OCI-LY1 (cell line): ENCODE data around the gene PTPRD.

Source experiments
- H2AFZ ChIP-seq: fragments of 200-600 bp; sonication (generic), shearing (Covaris generic); 2 replicates; pipeline ENCODE4 v1.6.0; 2014; ENCODE audit warnings: antibody characterized with exemption, mild to moderate bottlenecking, low read length
- H3F3A ChIP-seq: fragments of 200-600 bp; sonication (generic), shearing (Covaris generic); 2 replicates; pipeline ENCODE4 v1.6.0; 2014; ENCODE audit warnings: mild to moderate bottlenecking, antibody characterized with exemption, low read length, moderate library complexity; ENCODE audit not compliant: insufficient read depth
- H3K27ac ChIP-seq: fragments of 200-600 bp; sonication (generic); 2 replicates; pipeline ENCODE4 v1.5.1; 2014; ENCODE audit warnings: low read length, mixed run types, mild to moderate bottlenecking, low read depth; ENCODE audit not compliant: poor library complexity, severe bottlenecking
- H3K27me3 ChIP-seq: fragments of 200-600 bp; sonication (generic); 2 replicates; pipeline ENCODE4 v1.6.0; 2014; ENCODE audit warnings: antibody characterized with exemption, mild to moderate bottlenecking, low read length, moderate library complexity; ENCODE audit not compliant: insufficient read depth
- H3K36me3 ChIP-seq: fragments of 200-600 bp; sonication (generic); 2 replicates; pipeline ENCODE4 v1.6.1; 2014; ENCODE audit warnings: mild to moderate bottlenecking, antibody characterized with exemption, low read length, moderate library complexity, mixed read lengths; ENCODE audit not compliant: insufficient read depth
- H3K4me1 ChIP-seq: fragments of 200-600 bp; sonication (generic); 2 replicates; pipeline ENCODE4 v1.5.1; 2014; ENCODE audit warnings: mild to moderate bottlenecking, low read length, moderate library complexity; ENCODE audit not compliant: insufficient read depth, severe bottlenecking
- H3K4me2 ChIP-seq: fragments of 200-600 bp; sonication (generic), shearing (Covaris generic); 2 replicates; pipeline ENCODE4 v1.6.1; 2014; ENCODE audit warnings: low read length
- H3K4me3 ChIP-seq: fragments of 200-600 bp; sonication (generic); 2 replicates; pipeline ENCODE4 v1.5.1; 2014; ENCODE audit warnings: low read length, low read depth, mild to moderate bottlenecking, mixed read lengths; ENCODE audit not compliant: poor library complexity, severe bottlenecking
- H3K79me2 ChIP-seq: fragments of 200-600 bp; shearing (Covaris generic); 2 replicates; pipeline ENCODE4 v1.6.1; 2016; ENCODE audit warnings: mixed run types, low read length, mixed read lengths; ENCODE audit not compliant: insufficient read depth
- H3K9ac ChIP-seq: fragments of 200-600 bp; sonication (generic), shearing (Covaris generic); 2 replicates; pipeline ENCODE4 v1.6.1; 2014; ENCODE audit warnings: mild to moderate bottlenecking, low read length, mixed read lengths
- H3K9me2 ChIP-seq: fragments of 200-600 bp; sonication (generic), shearing (Covaris generic); 2 replicates; pipeline ENCODE4 v1.6.1; 2014; ENCODE audit warnings: low read depth, mild to moderate bottlenecking, low read length, mixed read lengths
- H3K9me3 ChIP-seq: fragments of 200-600 bp; shearing (Covaris generic); 2 replicates; pipeline ENCODE4 v1.6.1; 2014; ENCODE audit warnings: low read length, mixed read lengths
- H4K20me1 ChIP-seq: fragments of 200-600 bp; sonication (generic), shearing (Covaris generic); 2 replicates; pipeline ENCODE4 v1.6.0; 2016; ENCODE audit warnings: mild to moderate bottlenecking, low read length; ENCODE audit not compliant: insufficient read depth
- CTCF ChIP-seq: fragments of 200-600 bp; sonication (generic), shearing (Covaris generic); IDR thresholded peaks from 2 replicates; pipeline ENCODE4 v1.5.1; 2017; ENCODE audit warnings: mild to moderate bottlenecking, antibody characterized with exemption, low read length, moderate library complexity, mixed read lengths
- EZH2 ChIP-seq: fragments of 200-600 bp; sonication (generic), shearing (Covaris generic); IDR thresholded peaks from 2 replicates; pipeline ENCODE4 v1.8.0; 2017; ENCODE audit warnings: borderline replicate concordance, mixed run types, mild to moderate bottlenecking, antibody characterized with exemption, low read length, moderate library complexity, mixed read lengths

PTPRD gene

GRCh38 chr9:8955315-8955714 lies 1657.5 kb downstream of the PTPRD start:
- no peak overlapping the region for H3K4me2 ChIP-seq
- H3K4me3 ChIP-seq = no peak overlapping the region
- H3K27me3 ChIP-seq = no peaks in the 10 kb centered on the region
- TF ChIP-seq EZH2 = no peak
- TF ChIP-seq CTCF = no peak
- no peak overlapping the region for H3K9ac ChIP-seq
- H3K4me1 ChIP-seq = peaks cover 13% of the 10 kb centered on the region
- H3F3A ChIP-seq = no peaks in the 10 kb centered on the region
- H3K36me3 ChIP-seq = no peaks in the 10 kb centered on the region
- H3K79me2 ChIP-seq = no peaks in the 10 kb centered on the region
- no peaks in the 10 kb centered on the region for H3K9me3 ChIP-seq
- no peaks in the 10 kb centered on the region for H3K9me2 ChIP-seq
- no peak overlapping the region for H3K27ac ChIP-seq
- H4K20me1 ChIP-seq = no peaks in the 10 kb centered on the region
- no peak overlapping the region for H2AFZ ChIP-seq

- no peak overlapping the region for H3K27ac ChIP-seq
- H3K9me2 ChIP-seq = no peaks in the 10 kb centered on the region
- no peaks in the 10 kb centered on the region for H3K9me3 ChIP-seq
- no peak overlapping the region for H2AFZ ChIP-seq
- H3K36me3 ChIP-seq = no peaks in the 10 kb centered on the region
- no peak overlapping the region for H3K9ac ChIP-seq
- no peaks in the 10 kb centered on the region for H3F3A ChIP-seq
- H3K4me3 ChIP-seq = no peak overlapping the region
- H3K4me1 ChIP-seq = no peaks in the 10 kb centered on the region
- no peak for TF ChIP-seq CTCF
- H3K4me2 ChIP-seq = no peak overlapping the region
- H3K27me3 ChIP-seq = no peaks in the 10 kb centered on the region
- H4K20me1 ChIP-seq = no peaks in the 10 kb centered on the region
- H3K79me2 ChIP-seq = no peaks in the 10 kb centered on the region
Observed at GRCh38 chr9:8946461-8946860, 1666.3 kb downstream of the PTPRD start.

GRCh38 chr9:8943392-8943791 lies 1669.4 kb downstream of the PTPRD start:
- no peaks in the 10 kb centered on the region for H3K27me3 ChIP-seq
- no peaks in the 10 kb centered on the region for H3K9me3 ChIP-seq
- H2AFZ ChIP-seq = no peak overlapping the region
- no peak overlapping the region for H3K27ac ChIP-seq
- H3F3A ChIP-seq = no peaks in the 10 kb centered on the region
- H3K79me2 ChIP-seq = no peaks in the 10 kb centered on the region
- no peaks in the 10 kb centered on the region for H3K4me1 ChIP-seq
- no peaks in the 10 kb centered on the region for H3K36me3 ChIP-seq
- H3K4me2 ChIP-seq = no peak overlapping the region
- TF ChIP-seq CTCF (no peak), EZH2 (no peak)
- no peaks in the 10 kb centered on the region for H3K9me2 ChIP-seq
- no peak overlapping the region for H3K4me3 ChIP-seq
- no peaks in the 10 kb centered on the region for H4K20me1 ChIP-seq
- H3K9ac ChIP-seq = no peak overlapping the region
